NT2/D1 (cell line): ENCODE results near the gene CEP104.

Source experiments
- SUZ12 ChIP-seq: IDR thresholded peaks from 2 replicates; pipeline ENCODE4 v1.6.1; 2011; ENCODE audit not compliant: insufficient read length, insufficient read depth; ENCODE audit errors: extremely low read depth
- YY1 ChIP-seq: IDR thresholded peaks from 2 replicates; pipeline ENCODE4 v1.6.1; 2011; ENCODE audit not compliant: insufficient read length, insufficient read depth
- ZNF274 ChIP-seq: IDR thresholded peaks from 2 replicates; pipeline ENCODE4 v1.6.1; 2011; ENCODE audit warnings: mild to moderate bottlenecking, low read depth, low read length

DNA sequence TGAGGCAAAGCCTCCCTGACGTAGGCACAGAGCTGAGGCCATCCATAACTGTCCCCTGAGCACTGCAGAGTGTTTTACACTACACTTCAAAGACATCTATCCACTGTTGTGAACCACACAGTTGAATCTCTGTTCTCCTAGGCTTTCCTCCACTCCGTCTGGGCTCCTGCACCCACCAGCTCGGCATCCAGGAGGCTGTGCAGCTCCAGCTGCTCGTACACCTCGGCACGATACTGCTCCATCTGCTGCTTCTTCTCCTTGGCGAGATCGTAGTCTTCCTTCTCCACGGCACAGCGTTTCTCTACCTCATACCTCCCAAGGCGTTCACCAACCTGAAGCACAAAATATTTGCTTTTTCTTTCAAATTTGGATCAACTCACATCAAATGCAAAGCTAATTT is 18.2 kb downstream of the CEP104 start:
- TF ChIP-seq YY1 = no peak
- no peak for TF ChIP-seq ZNF274
- no peak for TF ChIP-seq SUZ12
